Hippocampal formation (tissue), 2 donors: ENCODE results near the gene HSPA12A.

Experiments
- DNase-seq, 2 donors: peaks; one replicate each; lab custom pipeline; 2025; lab: John Stamatoyannopoulos, UW

HSPA12A gene

GRCh38 chr10:116741391-116742351 is 695 bp downstream of the HSPA12A start:
- DNase-seq: peak in 1 of 2 donors; percentile 31

- DNase-seq: no peak
These were observed 1.4 kb downstream of the HSPA12A start for GRCh38 chr10:116740971-116741370.

- no peak for DNase-seq
These were observed 4.0 kb downstream of the HSPA12A start for GRCh38 chr10:116738339-116738738.

GRCh38 chr10:116737627-116738327 is 4.6 kb downstream of the HSPA12A start:
- DNase-seq: peak; percentile 20 to 55

- DNase-seq: no peak
These were observed 8.8 kb downstream of the HSPA12A start for GRCh38 chr10:116733566-116733965.

- DNase-seq: no peak
These were observed 9.8 kb downstream of the HSPA12A start for GRCh38 chr10:116732573-116732972.

- no peak for DNase-seq
These were observed 11.7 kb downstream of the HSPA12A start for GRCh38 chr10:116730464-116731260.

- no peak for DNase-seq
These were observed 13.1 kb downstream of the HSPA12A start for GRCh38 chr10:116729243-116729642.

GRCh38 chr10:116728526-116729096 is 13.8 kb downstream of the HSPA12A start:
- DNase-seq: no peak

GRCh38 chr10:116723428-116724281 is 18.7 kb downstream of the HSPA12A start:
- DNase-seq: no peak

- DNase-seq: no peak
These were observed 19.5 kb downstream of the HSPA12A start for GRCh38 chr10:116722736-116723427.

GRCh38 chr10:116721547-116722392 is 20.6 kb downstream of the HSPA12A start:
- DNase-seq: no peak

GRCh38 chr10:116720668-116721546 is 21.5 kb downstream of the HSPA12A start:
- no peak for DNase-seq

- DNase-seq: no peak
These were observed 22.1 kb downstream of the HSPA12A start for GRCh38 chr10:116720241-116720643.

- no peak for DNase-seq
These were observed 22.6 kb downstream of the HSPA12A start for GRCh38 chr10:116719804-116720203.

GRCh38 chr10:116718058-116718457 is 24.3 kb downstream of the HSPA12A start:
- no peak for DNase-seq

- DNase-seq: no peak
These were observed 26.0 kb downstream of the HSPA12A start for GRCh38 chr10:116716381-116716780.

- DNase-seq: no peak
These were observed 26.5 kb downstream of the HSPA12A start for GRCh38 chr10:116715839-116716377.
